Lung (tissue), 12 donors: ENCODE measurements around the gene DNAH17. TPM values are rescaled to one million over a fixed set of nuclear protein-coding genes. Genes with fewer than 3 reads are reported as not detected.

Experiments
- ATAC-seq: fragments of 200-7000 bp; cut with Tn5 transposase; one replicate; pipeline ENCODE4 v1.9.1; 2020; ENCODE audit warnings: moderate number of reproducible peaks; ENCODE audit not compliant: insufficient read depth, low FRiP score
- DNase-seq, 3 donors: peaks; one replicate each; pipeline ENCODE4 v3.0.0-alpha.2; 2013 to 2017
- H3K27ac ChIP-seq, 2 donors: one replicate each; pipeline ENCODE4 v1.5.1; 2013; ENCODE audit warnings: mild to moderate bottlenecking in 2 of 2, moderate library complexity in 2 of 2, control low read depth in 1 of 2, inconsistent platforms in 1 of 2, low read depth in 1 of 2, low read length in 1 of 2
- H3K27me3 ChIP-seq, 3 donors: one replicate each; pipeline ENCODE4 v1.5.1; 2013; ENCODE audit warnings: low read length in 2 of 3; ENCODE audit not compliant: control insufficient read depth in 3 of 3, insufficient read depth in 3 of 3
- H3K36me3 ChIP-seq, 4 donors: one replicate each; pipeline ENCODE4 v1.5.1; 2013; ENCODE audit warnings: low read length in 4 of 4, mild to moderate bottlenecking in 1 of 4, moderate library complexity in 1 of 4; ENCODE audit not compliant: control insufficient read depth in 4 of 4, insufficient read depth in 4 of 4
- H3K4me1 ChIP-seq, 5 donors: one replicate each; pipeline ENCODE4 v1.5.1; 2013; ENCODE audit warnings: low read length in 5 of 5, mild to moderate bottlenecking in 2 of 5, moderate library complexity in 1 of 5; ENCODE audit not compliant: control insufficient read depth in 5 of 5, insufficient read depth in 5 of 5
- H3K4me3 ChIP-seq: one replicate; pipeline ENCODE4 v1.5.1; 2013; ENCODE audit warnings: mild to moderate bottlenecking, control low read depth, moderate library complexity
- H3K9ac ChIP-seq, 2 donors: one replicate each; pipeline ENCODE4 v1.5.1; 2013; ENCODE audit warnings: low read length in 2 of 2, control low read depth in 1 of 2; ENCODE audit not compliant: insufficient read depth in 1 of 2
- H3K9me3 ChIP-seq, 4 donors: one replicate each; pipeline ENCODE4 v1.5.1; 2013; ENCODE audit warnings: low read length in 3 of 4, mild to moderate bottlenecking in 1 of 4, moderate library complexity in 1 of 4; ENCODE audit not compliant: control insufficient read depth in 4 of 4, insufficient read depth in 3 of 4
- CTCF ChIP-seq: IDR thresholded peaks from 2 replicates; pipeline ENCODE4 v1.5.1; 2012; ENCODE audit warnings: mild to moderate bottlenecking; ENCODE audit errors: control extremely low read depth, extremely low read depth
- WGBS, 2 donors: extraction: QIAGEN DNeasy Blood & Tissue Kit; methylation state at CpG; one replicate each; pipeline ENCODE4 v1.1.7; 2013; 5-methylcytosine and 5-hydroxymethylcytosine counted together
- polyA plus RNA-seq, 2 donors: library from polyadenylated mRNA; stranded (reverse); fragments of 200-250 nt; gene quantifications; one replicate each; pipeline ENCODE4 v1.2.1, GENCODE V29; 2013
- total RNA-seq, 2 donors: library from RNA; depleted of rRNA in 1 of 2; stranded (reverse); fragments of >200 nt in 1 of 2; gene quantifications; one replicate each; pipeline ENCODE4 v1.2.1, GENCODE V29; 2014 to 2021
- donor health status: control.
- donor health status: control.
- donor health status: Bipolar disorder and iron deficiency.
- donor health status: healthy.
- donor health status: DM: yes; HTN: yes; CAD: no.

DNAH17 gene
- total and polyA plus RNA-seq, 4 donors, result 0.44 to 1.6 (median 1.2) TPM

- ATAC-seq (no peak), DNase-seq (peak; percentile 11 to 31 (median 23))
- no peaks in the 10 kb centered on the region for H3K27me3 ChIP-seq
- WGBS, 2 donors, result 75 to 91% methylated on average over 28 to 29 of the region's 29 CpGs
- H3K4me1 ChIP-seq, result peaks cover 0 to 15% (median 2%) of the 10 kb centered on the region in 5 donors
- H3K27ac ChIP-seq, result peak overlapping the region in 1 of 2 donors; percentile 68
- H3K4me3 ChIP-seq, result no peak overlapping the region
- H3K9me3 ChIP-seq, result no peaks in the 10 kb centered on the region
- H3K36me3 ChIP-seq, result no peaks in the 10 kb centered on the region
- H3K9ac ChIP-seq, result no peak overlapping the region
- no peak for TF ChIP-seq CTCF
Observed at GRCh38 chr17:78529871-78530670, 47.1 kb downstream of the DNAH17 start.

- no peaks in the 10 kb centered on the region for H3K27me3 ChIP-seq
- peaks cover 0 to 7% (median 0%) of the 10 kb centered on the region in 5 donors for H3K4me1 ChIP-seq
- WGBS, 2 donors, result 90 to 93% methylated on average over 11 of the region's 11 CpGs
- H3K27ac ChIP-seq, result peak overlapping the region in 1 of 2 donors; percentile 52
- TF ChIP-seq CTCF, result no peak
- DNase-seq (no peak), ATAC-seq (no peak)
- no peak overlapping the region for H3K9ac ChIP-seq
- H3K9me3 ChIP-seq, result no peaks in the 10 kb centered on the region
- no peaks in the 10 kb centered on the region for H3K36me3 ChIP-seq
- H3K4me3 ChIP-seq, result no peak overlapping the region
Observed at GRCh38 chr17:78529251-78529650, 47.9 kb downstream of the DNAH17 start.

GRCh38 chr17:78528541-78528940 is 48.7 kb downstream of the DNAH17 start:
- ATAC-seq (no peak), DNase-seq (peak in 2 of 3 donors; percentile 20 to 26)
- Histone ChIP-seq H3K27ac (no peak overlapping the region), H3K9ac (no peak overlapping the region), H3K4me1 (peaks cover 0 to 7% (median 0%) of the 10 kb centered on the region in 5 donors), H3K27me3 (no peaks in the 10 kb centered on the region), H3K36me3 (no peaks in the 10 kb centered on the region), H3K4me3 (no peak overlapping the region), H3K9me3 (no peaks in the 10 kb centered on the region)
- TF ChIP-seq CTCF, result no peak
- 55 to 58% methylated on average over 9 to 10 of the region's 10 CpGs for WGBS, 2 donors

- no peak for DNase-seq
- WGBS, 2 donors, result 91 to 92% methylated on average over 4 of the region's 4 CpGs
Observed at GRCh38 chr17:78527345-78527744, 49.9 kb downstream of the DNAH17 start.

More at GRCh38 chr17:78527345-78527744, 49.9 kb downstream of the DNAH17 start:
- H3K36me3 ChIP-seq, result no peaks in the 10 kb centered on the region
- H3K27me3 ChIP-seq, result no peaks in the 10 kb centered on the region
- no peak for TF ChIP-seq CTCF
- H3K9me3 ChIP-seq, result no peaks in the 10 kb centered on the region
- no peak overlapping the region for H3K27ac ChIP-seq
- H3K9ac ChIP-seq, result no peak overlapping the region
- ATAC-seq, result no peak
- peaks cover 0 to 7% (median 0%) of the 10 kb centered on the region in 5 donors for H3K4me1 ChIP-seq
- H3K4me3 ChIP-seq, result no peak overlapping the region
